ENCODE results near the gene ZNF737. TPM values are rescaled to one million over a fixed set of nuclear protein-coding genes. Genes with fewer than 3 reads are reported as not detected.

The ZNF737 gene
- total and polyA plus RNA-seq, 2 of the 13 experiments (the other 11 are each of a cell fraction or from before 2014, with no cell fraction given) = 2.0 to 5.0 TPM

DNA sequence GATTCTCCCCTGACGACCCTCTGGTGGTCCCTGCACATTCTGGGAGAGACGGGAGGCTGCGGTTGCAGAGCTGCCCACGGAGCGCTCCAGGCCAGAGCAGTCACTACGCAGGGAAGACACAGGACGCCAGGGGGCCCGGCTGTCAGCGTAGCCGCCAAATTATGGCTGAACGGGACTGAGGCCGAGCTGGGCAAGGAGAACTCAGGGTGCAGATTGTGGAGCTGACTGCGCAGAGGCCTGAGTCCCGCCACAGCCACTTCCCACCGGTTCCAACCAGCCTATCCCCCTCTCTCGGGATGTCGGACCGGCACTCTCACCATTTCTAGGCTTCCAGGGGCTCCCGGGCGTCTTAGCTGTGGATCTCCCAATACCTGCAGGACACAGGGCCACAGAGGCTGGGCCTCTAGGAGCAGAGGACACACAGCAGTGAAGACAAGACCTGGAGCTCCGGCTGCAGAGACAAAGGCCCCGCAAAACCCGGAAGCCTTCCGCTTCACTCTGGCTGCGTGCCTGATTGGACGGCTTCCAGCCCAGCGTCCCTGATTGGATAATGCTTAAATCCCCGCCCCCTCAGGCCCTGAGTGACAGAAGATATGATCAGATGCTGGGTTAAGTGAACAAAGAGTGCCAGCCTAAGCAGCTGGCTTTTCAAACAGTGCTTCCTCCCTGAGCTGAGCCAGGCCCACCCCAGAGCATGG lies at the start of gene ZNF737 (continued):
- TF ChIP-seq, protein P1, sequence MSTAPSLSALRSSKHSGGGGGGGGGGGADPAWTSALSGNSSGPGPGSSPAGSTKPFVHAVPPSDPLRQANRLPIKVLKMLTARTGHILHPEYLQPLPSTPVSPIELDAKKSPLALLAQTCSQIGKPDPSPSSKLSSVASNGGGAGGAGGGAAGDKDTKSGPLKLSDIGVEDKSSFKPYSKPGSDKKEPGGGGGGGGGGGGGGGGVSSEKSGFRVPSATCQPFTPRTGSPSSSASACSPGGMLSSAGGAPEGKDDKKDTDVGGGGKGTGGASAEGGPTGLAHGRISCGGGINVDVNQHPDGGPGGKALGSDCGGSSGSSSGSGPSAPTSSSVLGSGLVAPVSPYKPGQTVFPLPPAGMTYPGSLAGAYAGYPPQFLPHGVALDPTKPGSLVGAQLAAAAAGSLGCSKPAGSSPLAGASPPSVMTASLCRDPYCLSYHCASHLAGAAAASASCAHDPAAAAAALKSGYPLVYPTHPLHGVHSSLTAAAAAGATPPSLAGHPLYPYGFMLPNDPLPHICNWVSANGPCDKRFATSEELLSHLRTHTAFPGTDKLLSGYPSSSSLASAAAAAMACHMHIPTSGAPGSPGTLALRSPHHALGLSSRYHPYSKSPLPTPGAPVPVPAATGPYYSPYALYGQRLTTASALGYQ (CRISPR knock-in tag; IDR thresholded peaks at IDR 0.05) = no peak
- TF ChIP-seq NFE2L1 (CRISPR knock-in tag; IDR thresholded peaks at IDR 0.05; ENCODE audit: borderline replicate concordance) (no peak), ZNF296 (CRISPR knock-in tag; conservative IDR thresholded peaks at IDR 0.05) (no peak), MTA3 (CRISPR knock-in tag; IDR thresholded peaks at IDR 0.05) (no peak), STAG1 (CRISPR knock-in tag; IDR thresholded peaks at IDR 0.05) (peak; percentile 53), ZNF501 (CRISPR knock-in tag; IDR thresholded peaks at IDR 0.05) (peak; percentile 83), RARA (CRISPR knock-in tag; IDR thresholded peaks at IDR 0.05) (no peak), ZNF292 (CRISPR knock-in tag; IDR thresholded peaks at IDR 0.05; ENCODE audit: borderline replicate concordance, low read depth) (peak; percentile 94), SRSF9 (IDR thresholded peaks at IDR 0.05; ENCODE audit: borderline replicate concordance, insufficient read depth, low read depth, low read length, poor library complexity, severe bottlenecking) (no peak), ZEB1 (IDR thresholded peaks at IDR 0.05; ENCODE audit: insufficient replicate concordance, low read depth) (no peak), ZNF776 (CRISPR knock-in tag; IDR thresholded peaks at IDR 0.05) (no peak), ZNF317 (CRISPR knock-in tag; IDR thresholded peaks at IDR 0.05) (0 out of 2 replicates have a peak, but pooled peaks have one; percentile 40), ZNF432 (CRISPR knock-in tag; IDR thresholded peaks at IDR 0.05; ENCODE audit: borderline replicate concordance) (no peak), MIXL1 (CRISPR knock-in tag; IDR thresholded peaks at IDR 0.05) (0 out of 2 replicates have a peak, but pooled peaks have one; percentile 14), PAX8 (CRISPR knock-in tag; IDR thresholded peaks at IDR 0.05; ENCODE audit: borderline replicate concordance) (no peak)
- TF ChIP-seq, protein P2, sequence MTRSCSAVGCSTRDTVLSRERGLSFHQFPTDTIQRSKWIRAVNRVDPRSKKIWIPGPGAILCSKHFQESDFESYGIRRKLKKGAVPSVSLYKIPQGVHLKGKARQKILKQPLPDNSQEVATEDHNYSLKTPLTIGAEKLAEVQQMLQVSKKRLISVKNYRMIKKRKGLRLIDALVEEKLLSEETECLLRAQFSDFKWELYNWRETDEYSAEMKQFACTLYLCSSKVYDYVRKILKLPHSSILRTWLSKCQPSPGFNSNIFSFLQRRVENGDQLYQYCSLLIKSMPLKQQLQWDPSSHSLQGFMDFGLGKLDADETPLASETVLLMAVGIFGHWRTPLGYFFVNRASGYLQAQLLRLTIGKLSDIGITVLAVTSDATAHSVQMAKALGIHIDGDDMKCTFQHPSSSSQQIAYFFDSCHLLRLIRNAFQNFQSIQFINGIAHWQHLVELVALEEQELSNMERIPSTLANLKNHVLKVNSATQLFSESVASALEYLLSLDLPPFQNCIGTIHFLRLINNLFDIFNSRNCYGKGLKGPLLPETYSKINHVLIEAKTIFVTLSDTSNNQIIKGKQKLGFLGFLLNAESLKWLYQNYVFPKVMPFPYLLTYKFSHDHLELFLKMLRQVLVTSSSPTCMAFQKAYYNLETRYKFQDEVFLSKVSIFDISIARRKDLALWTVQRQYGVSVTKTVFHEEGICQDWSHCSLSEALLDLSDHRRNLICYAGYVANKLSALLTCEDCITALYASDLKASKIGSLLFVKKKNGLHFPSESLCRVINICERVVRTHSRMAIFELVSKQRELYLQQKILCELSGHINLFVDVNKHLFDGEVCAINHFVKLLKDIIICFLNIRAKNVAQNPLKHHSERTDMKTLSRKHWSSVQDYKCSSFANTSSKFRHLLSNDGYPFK (CRISPR knock-in tag; IDR thresholded peaks at IDR 0.05; ENCODE audit: borderline replicate concordance) = peak; percentile 66; the same call in 1 of the 2 replicates
- TF ChIP-seq, protein P3, sequence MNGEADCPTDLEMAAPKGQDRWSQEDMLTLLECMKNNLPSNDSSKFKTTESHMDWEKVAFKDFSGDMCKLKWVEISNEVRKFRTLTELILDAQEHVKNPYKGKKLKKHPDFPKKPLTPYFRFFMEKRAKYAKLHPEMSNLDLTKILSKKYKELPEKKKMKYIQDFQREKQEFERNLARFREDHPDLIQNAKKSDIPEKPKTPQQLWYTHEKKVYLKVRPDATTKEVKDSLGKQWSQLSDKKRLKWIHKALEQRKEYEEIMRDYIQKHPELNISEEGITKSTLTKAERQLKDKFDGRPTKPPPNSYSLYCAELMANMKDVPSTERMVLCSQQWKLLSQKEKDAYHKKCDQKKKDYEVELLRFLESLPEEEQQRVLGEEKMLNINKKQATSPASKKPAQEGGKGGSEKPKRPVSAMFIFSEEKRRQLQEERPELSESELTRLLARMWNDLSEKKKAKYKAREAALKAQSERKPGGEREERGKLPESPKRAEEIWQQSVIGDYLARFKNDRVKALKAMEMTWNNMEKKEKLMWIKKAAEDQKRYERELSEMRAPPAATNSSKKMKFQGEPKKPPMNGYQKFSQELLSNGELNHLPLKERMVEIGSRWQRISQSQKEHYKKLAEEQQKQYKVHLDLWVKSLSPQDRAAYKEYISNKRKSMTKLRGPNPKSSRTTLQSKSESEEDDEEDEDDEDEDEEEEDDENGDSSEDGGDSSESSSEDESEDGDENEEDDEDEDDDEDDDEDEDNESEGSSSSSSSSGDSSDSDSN (CRISPR knock-in tag; IDR thresholded peaks at IDR 0.05) = peak; percentile 92
- TF ChIP-seq, protein P4, sequence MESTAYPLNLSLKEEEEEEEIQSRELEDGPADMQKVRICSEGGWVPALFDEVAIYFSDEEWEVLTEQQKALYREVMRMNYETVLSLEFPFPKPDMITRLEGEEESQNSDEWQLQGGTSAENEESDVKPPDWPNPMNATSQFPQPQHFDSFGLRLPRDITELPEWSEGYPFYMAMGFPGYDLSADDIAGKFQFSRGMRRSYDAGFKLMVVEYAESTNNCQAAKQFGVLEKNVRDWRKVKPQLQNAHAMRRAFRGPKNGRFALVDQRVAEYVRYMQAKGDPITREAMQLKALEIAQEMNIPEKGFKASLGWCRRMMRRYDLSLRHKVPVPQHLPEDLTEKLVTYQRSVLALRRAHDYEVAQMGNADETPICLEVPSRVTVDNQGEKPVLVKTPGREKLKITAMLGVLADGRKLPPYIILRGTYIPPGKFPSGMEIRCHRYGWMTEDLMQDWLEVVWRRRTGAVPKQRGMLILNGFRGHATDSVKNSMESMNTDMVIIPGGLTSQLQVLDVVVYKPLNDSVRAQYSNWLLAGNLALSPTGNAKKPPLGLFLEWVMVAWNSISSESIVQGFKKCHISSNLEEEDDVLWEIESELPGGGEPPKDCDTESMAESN (CRISPR knock-in tag; conservative IDR thresholded peaks at IDR 0.05) = no peak; the same call in 1 of the 2 replicates
- TF ChIP-seq, protein P5, sequence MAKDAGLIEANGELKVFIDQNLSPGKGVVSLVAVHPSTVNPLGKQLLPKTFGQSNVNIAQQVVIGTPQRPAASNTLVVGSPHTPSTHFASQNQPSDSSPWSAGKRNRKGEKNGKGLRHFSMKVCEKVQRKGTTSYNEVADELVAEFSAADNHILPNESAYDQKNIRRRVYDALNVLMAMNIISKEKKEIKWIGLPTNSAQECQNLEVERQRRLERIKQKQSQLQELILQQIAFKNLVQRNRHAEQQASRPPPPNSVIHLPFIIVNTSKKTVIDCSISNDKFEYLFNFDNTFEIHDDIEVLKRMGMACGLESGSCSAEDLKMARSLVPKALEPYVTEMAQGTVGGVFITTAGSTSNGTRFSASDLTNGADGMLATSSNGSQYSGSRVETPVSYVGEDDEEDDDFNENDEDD (CRISPR knock-in tag; IDR thresholded peaks at IDR 0.05; ENCODE audit: borderline replicate concordance) = peak; percentile 37; the same call in 1 of the 2 replicates

All from HepG2 (cell line).